PC-3 (cell line): ENCODE measurements around the gene LRP2BP. TPM values are rescaled to one million over a fixed set of nuclear protein-coding genes. Genes with fewer than 3 reads are reported as not detected.

Source experiments
- ATAC-seq: fragments of 200-7000 bp; cut with Tn5 transposase; 2 replicates; pipeline ENCODE4 v1.9.1; 2020; ENCODE audit warnings: mild to moderate bottlenecking, moderate library complexity
- BruUV-seq: library from RNA; stranded (reverse); fragments of 400-500 nt; replicated peaks from 2 replicates; lab custom pipeline; 2021; lab: Mats Ljungman, UMichigan
- CTCF ChIA-PET: fragments of 300-600 bp; sonication (Branson Sonifier 250); formaldehyde crosslinking; loops from one replicate; lab custom pipeline; 2022; ENCODE audit warnings: antibody characterized with exemption; lab: Charles Lee
- POLR2A ChIA-PET: fragments of 300-600 bp; sonication (Branson Sonifier 250); formaldehyde crosslinking; loops from one replicate; lab custom pipeline; 2022; ENCODE audit warnings: antibody characterized with exemption; ENCODE audit not compliant: unreplicated experiment; lab: Charles Lee
- DNase-seq: peaks from one replicate; pipeline ENCODE4 v3.0.0-alpha.2; 2015
- H2AFZ ChIP-seq: fragments of 300-600 bp; sonication (generic); 2 replicates; pipeline ENCODE4 v1.6.0; 2016; ENCODE audit warnings: antibody characterized with exemption, low read length
- H3F3A ChIP-seq: fragments of 300-600 bp; sonication (generic); one replicate; pipeline ENCODE4 v1.6.0; 2017; ENCODE audit warnings: antibody characterized with exemption, low read length, control low read depth, mild to moderate bottlenecking; ENCODE audit not compliant: unreplicated experiment
- H3K27ac ChIP-seq: fragments of 300-600 bp; sonication (generic); 2 replicates; pipeline ENCODE4 v1.5.1; 2016; ENCODE audit warnings: mild to moderate bottlenecking, low read length
- H3K27me3 ChIP-seq: fragments of 300-600 bp; sonication (generic); 2 replicates; pipeline ENCODE4 v1.6.1; 2016; ENCODE audit warnings: low read length, mixed read lengths
- H3K36me3 ChIP-seq: fragments of 300-600 bp; sonication (generic); 2 replicates; pipeline ENCODE4 v1.6.1; 2016; ENCODE audit warnings: low read depth, mixed run types, low read length, mixed read lengths
- H3K4me1 ChIP-seq: fragments of 300-600 bp; sonication (generic); 2 replicates; pipeline ENCODE4 v1.5.1; 2016; ENCODE audit warnings: low read length; ENCODE audit not compliant: insufficient read depth
- H3K4me2 ChIP-seq: fragments of 300-600 bp; sonication (generic); 2 replicates; pipeline ENCODE4 v1.6.0; 2016; ENCODE audit warnings: low read length
- H3K4me3 ChIP-seq: fragments of 300-600 bp; sonication (generic); 2 replicates; pipeline ENCODE4 v1.5.1; 2016; ENCODE audit warnings: mild to moderate bottlenecking, low read length, mixed read lengths
- H3K79me2 ChIP-seq: fragments of 300-600 bp; sonication (generic); 2 replicates; pipeline ENCODE4 v1.6.1; 2017; ENCODE audit warnings: low read length, mixed read lengths
- H3K9ac ChIP-seq: fragments of 300-600 bp; sonication (generic); 2 replicates; pipeline ENCODE4 v1.6.0; 2016; ENCODE audit warnings: mild to moderate bottlenecking, low read length
- H3K9me2 ChIP-seq: fragments of 300-600 bp; sonication (generic); replicated peaks from 2 replicates; pipeline ENCODE4 v1.6.1; 2016; ENCODE audit warnings: mixed run types, low read length, mixed read lengths
- H3K9me3 ChIP-seq: fragments of 300-600 bp; sonication (generic); 2 replicates; pipeline ENCODE4 v1.6.1; 2016; ENCODE audit warnings: low read length, mixed read lengths
- H4K20me1 ChIP-seq: fragments of 300-600 bp; sonication (generic); 2 replicates; pipeline ENCODE4 v1.6.1; 2016; ENCODE audit warnings: low read length, mixed read lengths
- EZH2 ChIP-seq: fragments of 300-600 bp; sonication (generic); IDR thresholded peaks from one replicate; pipeline ENCODE4 v1.6.1; 2017; ENCODE audit warnings: antibody characterized with exemption, mild to moderate bottlenecking, low read length; ENCODE audit not compliant: unreplicated experiment
- EZH2phosphoT487 ChIP-seq: fragments of 300-600 bp; sonication (generic); IDR thresholded peaks from 2 replicates; pipeline ENCODE4 v1.6.1; 2018; ENCODE audit warnings: mild to moderate bottlenecking, antibody characterized with exemption, low read length, borderline replicate concordance
- intact Hi-C: fragments of 100-400 bp; cut with micrococcal nuclease; formaldehyde crosslinking; loops from 2 replicates; pipeline ENCODE4 v1.9.0; 2023
- total RNA-seq: library from RNA; depleted of rRNA; stranded (reverse); fragments of >200 nt; gene quantifications from 2 replicates; pipeline ENCODE4 v1.2.3, GENCODE V29; 2014
- TF ChIP-seq, protein P1 (sequence below): fragments of 300-600 bp; sonication (generic); conservative IDR thresholded peaks from 2 replicates; pipeline ENCODE4 v1.5.1; 2017; ENCODE audit warnings: antibody characterized with exemption, low read depth, mild to moderate bottlenecking, low read length

Gene LRP2BP
- total RNA-seq, 1 experiment from 2014 or later, result 0.44 TPM

DNA sequence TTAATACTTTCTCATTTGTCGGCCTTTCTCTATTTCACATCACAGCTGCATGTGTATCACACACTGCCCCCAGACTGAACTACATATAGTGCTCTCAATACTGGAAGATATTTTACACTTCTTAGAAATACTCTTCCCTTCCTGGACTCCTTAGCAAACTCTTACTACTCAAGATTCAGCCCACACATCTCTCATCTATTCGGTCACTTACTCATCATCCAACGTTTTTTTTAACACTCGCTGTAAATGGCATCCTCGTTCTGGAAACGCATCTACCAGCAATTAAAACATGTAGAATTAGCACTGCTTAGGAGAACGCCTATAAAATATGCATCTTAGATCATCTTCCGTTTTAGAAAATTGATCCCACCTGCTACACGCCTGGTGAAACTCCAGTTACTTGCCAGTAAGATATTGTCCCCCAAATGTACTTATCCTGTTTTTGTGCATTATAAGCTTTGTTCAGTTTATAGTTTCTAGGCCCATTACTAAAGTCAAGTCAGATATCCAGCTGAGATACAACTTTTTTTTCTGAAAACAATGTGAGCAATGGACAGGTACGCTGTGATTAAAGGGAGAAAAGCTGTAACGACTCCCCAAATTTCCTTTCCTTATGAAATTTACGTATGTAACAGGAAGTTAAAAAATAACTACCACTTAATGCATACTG is 1.0 kb downstream of the LRP2BP start:
- no TSS peak for BruUV-seq
- Histone ChIP-seq H3K27ac (peak overlapping the region; percentile 95), H4K20me1 (no peaks in the 10 kb centered on the region), H3K79me2 (no peaks in the 10 kb centered on the region), H3K9ac (peak overlapping the region; percentile 89), H3K4me1 (peaks cover 26% of the 10 kb centered on the region), H3K9me3 (no peaks in the 10 kb centered on the region), H3K27me3 (no peaks in the 10 kb centered on the region), H3F3A (no peaks in the 10 kb centered on the region), H2AFZ (peak overlapping the region; percentile 87), H3K36me3 (no peaks in the 10 kb centered on the region), H3K4me3 (peak overlapping the region; percentile 66), H3K9me2 (no peaks in the 10 kb centered on the region), H3K4me2 (peak overlapping the region; percentile 84)
- peak; percentile 9 for DNase-seq
- ChIA-PET POLR2A (interaction anchor here (1.5 kb wide), 1 partner anchor 89 kb away, joined by 8 read pairs; no protein-coding TSS in a partner anchor), CTCF (no interaction called here)
- intact Hi-C loops, result loop anchor here (5.0 kb wide), 1 partner anchor 192 kb away; the partner anchor contains the start of gene CFAP97
- TF ChIP-seq, protein P1, sequence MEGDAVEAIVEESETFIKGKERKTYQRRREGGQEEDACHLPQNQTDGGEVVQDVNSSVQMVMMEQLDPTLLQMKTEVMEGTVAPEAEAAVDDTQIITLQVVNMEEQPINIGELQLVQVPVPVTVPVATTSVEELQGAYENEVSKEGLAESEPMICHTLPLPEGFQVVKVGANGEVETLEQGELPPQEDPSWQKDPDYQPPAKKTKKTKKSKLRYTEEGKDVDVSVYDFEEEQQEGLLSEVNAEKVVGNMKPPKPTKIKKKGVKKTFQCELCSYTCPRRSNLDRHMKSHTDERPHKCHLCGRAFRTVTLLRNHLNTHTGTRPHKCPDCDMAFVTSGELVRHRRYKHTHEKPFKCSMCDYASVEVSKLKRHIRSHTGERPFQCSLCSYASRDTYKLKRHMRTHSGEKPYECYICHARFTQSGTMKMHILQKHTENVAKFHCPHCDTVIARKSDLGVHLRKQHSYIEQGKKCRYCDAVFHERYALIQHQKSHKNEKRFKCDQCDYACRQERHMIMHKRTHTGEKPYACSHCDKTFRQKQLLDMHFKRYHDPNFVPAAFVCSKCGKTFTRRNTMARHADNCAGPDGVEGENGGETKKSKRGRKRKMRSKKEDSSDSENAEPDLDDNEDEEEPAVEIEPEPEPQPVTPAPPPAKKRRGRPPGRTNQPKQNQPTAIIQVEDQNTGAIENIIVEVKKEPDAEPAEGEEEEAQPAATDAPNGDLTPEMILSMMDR, result no peak
- TF ChIP-seq EZH2 (no peak), EZH2phosphoT487 (no peak)
- no peak for ATAC-seq

DNA sequence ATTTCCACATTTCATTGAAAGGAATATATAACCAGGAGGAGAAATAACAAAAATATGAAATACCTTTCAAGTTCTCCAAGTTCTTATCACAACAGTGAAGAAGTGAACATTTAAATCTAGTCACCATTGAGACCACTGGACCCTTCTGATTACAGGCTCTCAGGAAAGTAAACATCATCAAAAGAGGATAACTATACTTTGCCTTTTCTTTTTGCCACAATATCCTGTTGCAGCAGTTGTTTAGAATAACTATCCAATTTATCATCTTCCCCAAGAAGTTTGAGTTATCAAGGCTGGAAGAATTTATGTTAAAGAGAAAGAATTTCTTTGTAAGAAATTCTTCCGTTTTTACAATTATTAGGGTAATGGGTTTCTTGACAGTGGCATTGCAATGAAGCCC is 3.6 kb downstream of the LRP2BP start:
- H3K4me3 ChIP-seq, result no peak overlapping the region
- no TSS peak for BruUV-seq
- ATAC-seq (no peak), DNase-seq (no peak)
- H4K20me1 ChIP-seq, result no peaks in the 10 kb centered on the region
- no peak overlapping the region for H3K4me2 ChIP-seq
- no peaks in the 10 kb centered on the region for H3K79me2 ChIP-seq
- intact Hi-C loops, result no loop called here
- no peaks in the 10 kb centered on the region for H3K9me3 ChIP-seq
- no peaks in the 10 kb centered on the region for H3K9me2 ChIP-seq
- ChIA-PET POLR2A (no interaction called here), CTCF (no interaction called here)
- peaks cover 18% of the 10 kb centered on the region for H3K4me1 ChIP-seq
- TF ChIP-seq EZH2 (no peak), EZH2phosphoT487 (no peak)
- TF ChIP-seq, protein P1, result no peak
- no peak overlapping the region for H3K27ac ChIP-seq
- no peaks in the 10 kb centered on the region for H3K27me3 ChIP-seq
- H3F3A ChIP-seq, result no peaks in the 10 kb centered on the region
- no peak overlapping the region for H3K9ac ChIP-seq
- no peaks in the 10 kb centered on the region for H3K36me3 ChIP-seq
- no peak overlapping the region for H2AFZ ChIP-seq

DNA sequence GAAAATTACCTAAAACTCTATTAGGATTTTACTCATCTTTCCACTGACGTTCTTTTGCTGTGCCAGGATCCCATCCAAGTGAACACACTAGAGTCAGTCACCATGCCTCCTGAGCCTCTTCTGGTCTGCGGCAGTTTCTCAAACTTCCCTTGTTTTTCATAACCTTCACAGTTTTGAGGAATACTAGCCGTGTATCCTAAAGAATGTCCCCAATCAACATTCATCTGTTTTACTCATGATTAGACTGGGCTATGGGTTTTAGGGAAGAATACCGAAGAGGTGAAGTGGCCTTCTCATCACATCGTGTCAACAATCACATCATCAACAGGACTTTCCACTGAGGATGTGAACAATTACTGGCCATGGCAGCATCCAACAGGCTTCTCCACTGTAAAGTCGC is 4.8 kb downstream of the LRP2BP start:
- TF ChIP-seq EZH2, result no peak
- no peak for TF ChIP-seq EZH2phosphoT487
- TF ChIP-seq, protein P1, result no peak
- H2AFZ ChIP-seq, result no peak overlapping the region
- CTCF ChIA-PET, result no interaction called here
- ATAC-seq (no peak), DNase-seq (no peak)
- H3K9me3 ChIP-seq, result no peaks in the 10 kb centered on the region
- H3K27me3 ChIP-seq, result no peaks in the 10 kb centered on the region
- H3K36me3 ChIP-seq, result no peaks in the 10 kb centered on the region
- no peaks in the 10 kb centered on the region for H3K9me2 ChIP-seq
- intact Hi-C loops, result no loop called here
- H3K4me3 ChIP-seq, result no peak overlapping the region
- H4K20me1 ChIP-seq, result no peaks in the 10 kb centered on the region
- no peak overlapping the region for H3K27ac ChIP-seq
- BruUV-seq, result no TSS peak
- no peak overlapping the region for H3K9ac ChIP-seq
- POLR2A ChIA-PET, result no interaction called here
- peaks cover 15% of the 10 kb centered on the region for H3K4me1 ChIP-seq
- H3K79me2 ChIP-seq, result no peaks in the 10 kb centered on the region
- H3F3A ChIP-seq, result no peaks in the 10 kb centered on the region
- H3K4me2 ChIP-seq, result no peak overlapping the region
